ENCODE results near the gene VAMP5.

VAMP5 gene

GRCh38 chr2:85596486-85597143 lies 12.4 kb downstream of the VAMP5 start:
- peak overlapping the region; percentile 83 for H3K4me3 ChIP-seq (ENCODE audit: low read depth, low read length)
- no peak for TF ChIP-seq CTCF (IDR thresholded peaks at IDR 0.05; ENCODE audit: borderline replicate concordance, insufficient read depth, low read depth, low read length)

GRCh38 chr2:85597241-85597640 lies 13.0 kb downstream of the VAMP5 start:
- TF ChIP-seq CTCF (IDR thresholded peaks at IDR 0.05; ENCODE audit: borderline replicate concordance, insufficient read depth, low read depth, low read length): no peak
- H3K4me3 ChIP-seq (ENCODE audit: low read depth, low read length): no peak overlapping the region

- TF ChIP-seq CTCF (IDR thresholded peaks at IDR 0.05; ENCODE audit: borderline replicate concordance, insufficient read depth, low read depth, low read length): no peak
- H3K4me3 ChIP-seq (ENCODE audit: low read depth, low read length): no peak overlapping the region
Observed at GRCh38 chr2:85598594-85599340, 14.5 kb downstream of the VAMP5 start.

- H3K4me3 ChIP-seq (ENCODE audit: low read depth, low read length): no peak overlapping the region
- no peak for TF ChIP-seq CTCF (IDR thresholded peaks at IDR 0.05; ENCODE audit: borderline replicate concordance, insufficient read depth, low read depth, low read length)
Observed at GRCh38 chr2:85599468-85600234, 15.4 kb downstream of the VAMP5 start.

- no peak for TF ChIP-seq CTCF (IDR thresholded peaks at IDR 0.05; ENCODE audit: borderline replicate concordance, insufficient read depth, low read depth, low read length)
- no peak overlapping the region for H3K4me3 ChIP-seq (ENCODE audit: low read depth, low read length)
Observed at GRCh38 chr2:85600235-85600575, 16.0 kb downstream of the VAMP5 start.

GRCh38 chr2:85600951-85601770 lies 16.9 kb downstream of the VAMP5 start:
- TF ChIP-seq CTCF (IDR thresholded peaks at IDR 0.05; ENCODE audit: borderline replicate concordance, insufficient read depth, low read depth, low read length): no peak
- H3K4me3 ChIP-seq (ENCODE audit: low read depth, low read length): no peak overlapping the region
